ENCODE results near the gene EME1.
A peak's percentile ranks its signal among the peaks of the same experiment; 100 is the strongest.
"Not testable (repeated sequence)": the region's sequence is repeated elsewhere in the genome, so short reads cannot be mapped to it uniquely, and the experiment has no call there.

The EME1 gene

DNA sequence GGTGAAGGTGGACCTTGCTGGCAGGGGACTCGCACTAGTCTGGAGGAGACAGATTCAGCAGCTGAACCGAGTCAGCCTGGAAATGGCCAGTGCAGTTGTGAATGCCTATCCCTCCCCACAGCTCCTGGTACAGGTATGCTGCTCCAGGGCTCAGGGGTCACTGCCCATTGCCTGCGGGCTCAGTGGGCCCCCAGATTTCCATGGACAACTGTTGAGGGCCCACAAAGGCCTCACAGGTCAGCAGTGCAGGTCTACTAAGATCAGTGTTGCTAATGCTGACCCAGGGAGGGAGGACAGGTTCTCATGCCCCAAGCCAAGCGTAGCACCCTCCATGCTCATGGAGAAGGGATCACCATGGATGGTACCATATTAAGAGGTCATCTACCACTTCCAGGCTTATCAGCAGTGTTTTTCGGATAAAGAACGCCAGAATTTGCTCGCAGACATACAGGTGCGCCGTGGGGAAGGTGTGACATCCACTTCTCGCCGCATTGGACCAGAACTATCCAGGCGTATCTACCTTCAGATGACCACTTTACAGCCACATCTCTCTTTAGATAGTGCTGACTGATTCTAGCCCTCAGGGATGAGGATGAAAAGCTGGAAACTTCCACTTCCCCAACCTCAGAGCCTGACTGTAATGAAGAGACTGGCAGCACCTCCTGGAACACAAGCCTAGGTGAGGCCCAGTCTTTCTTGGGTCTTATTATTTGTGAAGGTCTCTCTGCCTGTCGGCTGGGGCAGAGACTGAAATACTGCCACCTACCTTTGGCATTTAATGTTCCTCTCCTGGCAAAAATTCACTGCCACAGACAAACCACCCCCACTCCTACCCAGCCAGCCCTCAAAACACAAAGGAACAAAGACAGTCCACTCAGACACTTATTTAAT lies 7.6 kb downstream of the EME1 start:
- no peak for DNase-seq

DNA sequence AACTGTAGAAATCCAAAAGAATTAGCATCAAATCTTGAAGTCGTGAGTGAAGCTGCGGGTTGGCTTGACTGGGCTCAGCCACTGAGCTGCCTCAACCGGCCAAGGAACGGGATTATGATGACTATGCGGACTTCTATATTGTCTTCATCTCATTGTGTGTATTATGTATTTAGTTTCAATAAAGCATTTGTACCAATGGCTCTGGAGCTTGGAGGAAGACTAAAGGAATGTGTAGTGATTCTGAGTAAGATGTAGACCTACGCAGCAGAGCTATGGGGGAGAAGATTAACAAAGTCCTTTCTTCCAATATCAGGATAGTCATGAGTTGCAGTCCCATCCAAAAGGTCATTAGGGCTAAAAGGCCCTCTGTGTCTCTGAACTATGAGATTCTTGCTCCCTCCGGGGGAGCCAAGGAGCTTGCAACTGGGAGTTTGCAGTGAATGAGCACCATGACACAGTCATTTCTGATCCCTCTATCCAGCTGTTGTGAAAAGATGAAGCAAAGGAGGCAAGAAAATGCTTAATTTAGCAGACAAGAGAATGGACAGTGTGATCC lies 8.3 kb downstream of the EME1 start:
- DNase-seq: no peak
- TF ChIP-seq GATA1 (IDR thresholded peaks at IDR 0.05; ENCODE audit: low read depth, low read length) (no peak), POLR2A (IDR thresholded peaks at IDR 0.05; ENCODE audit: low read length) (no peak)

More for the DNA sequence above, 7.6 kb downstream of the EME1 start:
- peak; percentile 36 for TF ChIP-seq POLR2A (IDR thresholded peaks at IDR 0.05; ENCODE audit: low read length)
- TF ChIP-seq GATA1 (IDR thresholded peaks at IDR 0.05; ENCODE audit: low read depth, low read length): no peak

DNA sequence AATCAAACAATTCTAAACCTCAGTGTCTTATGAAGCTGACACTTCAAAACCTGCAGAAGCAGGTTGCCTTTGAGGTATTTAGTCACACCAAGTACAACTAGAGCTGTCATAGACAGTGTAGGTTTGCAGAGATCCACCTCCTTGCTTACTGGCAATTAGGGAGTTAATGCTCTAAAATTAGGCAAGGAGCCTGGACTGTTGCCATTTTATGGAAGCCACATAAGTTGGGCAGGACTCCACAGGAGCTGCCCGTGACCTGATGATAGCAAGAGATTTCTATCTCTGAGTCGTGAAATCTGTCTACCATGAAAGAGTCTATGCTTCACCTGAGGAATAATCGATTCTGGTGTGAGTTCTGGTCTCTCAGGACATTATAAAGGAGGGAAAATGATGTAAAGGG lies 8.9 kb downstream of the EME1 start:
- TF ChIP-seq GATA1 (IDR thresholded peaks at IDR 0.05; ENCODE audit: low read depth, low read length) (no peak), POLR2A (IDR thresholded peaks at IDR 0.05; ENCODE audit: low read length) (no peak)
- DNase-seq: peak in 1 of 2 experiments; percentile 16

DNA sequence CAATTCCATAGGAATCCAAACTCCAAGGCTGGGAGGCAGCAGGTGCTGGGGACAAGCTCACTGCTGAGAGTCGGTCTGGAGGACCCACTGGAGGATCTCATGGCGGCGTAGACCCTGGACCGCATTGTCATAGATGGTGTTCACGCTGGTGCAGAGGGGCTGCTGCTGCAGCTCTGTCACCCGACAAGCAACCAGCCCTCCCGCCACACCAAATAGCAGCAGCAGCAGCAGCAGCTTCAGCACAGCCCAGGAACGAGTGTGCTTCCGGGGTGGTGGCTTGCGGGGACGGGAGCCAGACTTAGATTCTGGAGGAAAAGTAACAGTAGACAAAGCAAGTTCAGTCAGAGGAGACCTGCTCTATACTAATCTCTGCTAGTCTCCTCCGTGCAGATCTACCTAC lies 9.9 kb downstream of the EME1 start:
- TF ChIP-seq GATA1 (IDR thresholded peaks at IDR 0.05; ENCODE audit: low read depth, low read length) (no peak), POLR2A (IDR thresholded peaks at IDR 0.05; ENCODE audit: low read length) (no peak)
- DNase-seq: no peak

DNA sequence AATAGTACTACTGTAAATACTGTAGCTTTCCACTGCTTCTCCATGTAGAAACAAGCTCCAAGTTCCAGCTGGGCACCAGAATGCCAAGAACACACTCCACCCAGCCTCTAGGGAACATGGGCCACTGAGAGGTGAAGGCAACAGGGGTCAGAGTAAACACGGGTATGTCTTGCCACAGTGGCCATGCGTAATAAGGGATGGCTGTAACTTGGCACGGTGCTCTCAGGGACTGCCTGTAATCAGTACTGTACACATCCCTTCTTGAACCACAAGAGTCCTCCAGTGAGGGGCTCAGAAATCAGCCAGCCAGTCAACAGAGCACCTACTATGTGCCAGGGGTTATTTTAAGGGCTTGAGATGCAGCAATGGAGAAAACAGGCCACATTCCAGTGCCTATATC lies 13.5 kb downstream of the EME1 start:
- no peak for TF ChIP-seq GATA1 (IDR thresholded peaks at IDR 0.05; ENCODE audit: low read depth, low read length)
- TF ChIP-seq POLR2A (IDR thresholded peaks at IDR 0.05; ENCODE audit: low read length): no peak
- no peak for DNase-seq

DNA sequence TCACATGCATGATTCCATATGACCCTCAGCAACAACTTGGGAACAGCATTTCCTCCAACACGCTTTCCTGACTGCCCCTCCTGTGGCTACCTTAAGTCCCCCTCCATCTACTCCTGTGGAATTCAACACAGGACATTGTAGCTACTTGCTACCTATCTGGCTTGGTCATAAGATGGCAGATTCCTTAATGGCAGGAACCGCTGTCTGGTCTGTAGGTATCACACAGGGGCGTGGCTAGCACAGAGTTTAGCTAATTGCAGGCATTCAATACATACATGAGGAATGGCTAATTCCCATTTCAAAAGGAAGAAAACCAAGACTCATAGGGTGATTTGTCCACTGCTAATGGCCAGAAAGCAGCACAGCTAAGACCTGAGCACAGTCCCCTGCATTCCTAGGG lies 15.7 kb downstream of the EME1 start:
- no peak for TF ChIP-seq POLR2A (IDR thresholded peaks at IDR 0.05; ENCODE audit: low read length)
- no peak for TF ChIP-seq GATA1 (IDR thresholded peaks at IDR 0.05; ENCODE audit: low read depth, low read length)

DNA sequence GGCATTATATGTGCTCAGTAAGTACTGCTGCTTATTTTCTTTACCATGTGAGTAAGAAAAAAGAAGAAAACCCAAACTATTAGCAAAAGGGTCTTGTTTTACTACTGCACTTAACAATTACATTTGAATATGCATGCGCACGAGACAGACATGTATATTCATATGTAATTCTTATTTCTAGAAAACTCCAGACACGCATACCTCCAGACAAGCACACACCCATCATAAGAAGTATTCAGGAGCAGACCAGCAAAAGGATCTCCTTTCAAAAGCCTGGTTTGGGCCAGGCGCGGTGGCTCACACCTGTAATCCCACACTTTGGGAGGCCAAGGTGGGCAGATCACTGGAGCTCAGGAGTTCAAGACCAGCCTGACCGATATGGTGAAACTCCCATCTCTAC lies 16.5 kb downstream of the EME1 start:
- DNase-seq: no peak
- TF ChIP-seq GATA1 (IDR thresholded peaks at IDR 0.05; ENCODE audit: low read depth, low read length): no peak
- TF ChIP-seq POLR2A (IDR thresholded peaks at IDR 0.05; ENCODE audit: low read length): no peak

More for the DNA sequence above, 15.7 kb downstream of the EME1 start:
- DNase-seq: no peak

DNA sequence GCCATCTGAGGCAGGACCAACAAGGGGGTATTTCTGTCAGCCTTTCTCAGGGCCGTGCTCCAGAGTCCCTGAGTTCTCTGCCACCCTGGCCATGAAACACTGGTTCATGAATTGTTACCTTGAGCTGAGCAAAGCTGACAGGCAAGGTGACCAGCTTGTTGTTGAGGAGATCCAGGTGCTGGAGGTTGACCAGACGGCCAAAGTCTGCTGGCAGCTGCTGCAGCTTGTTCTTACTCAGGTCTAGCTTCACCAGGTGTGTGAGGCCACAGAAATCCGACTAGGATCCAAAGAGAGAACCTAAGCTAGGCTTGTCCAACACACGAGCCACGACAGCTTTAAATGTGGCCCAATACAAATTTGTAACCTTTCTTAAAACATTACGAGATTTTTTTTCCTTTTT lies 19.6 kb downstream of the EME1 start:
- no peak for DNase-seq
- no peak for TF ChIP-seq POLR2A (IDR thresholded peaks at IDR 0.05; ENCODE audit: low read length)
- no peak for TF ChIP-seq GATA1 (IDR thresholded peaks at IDR 0.05; ENCODE audit: low read depth, low read length)

DNA sequence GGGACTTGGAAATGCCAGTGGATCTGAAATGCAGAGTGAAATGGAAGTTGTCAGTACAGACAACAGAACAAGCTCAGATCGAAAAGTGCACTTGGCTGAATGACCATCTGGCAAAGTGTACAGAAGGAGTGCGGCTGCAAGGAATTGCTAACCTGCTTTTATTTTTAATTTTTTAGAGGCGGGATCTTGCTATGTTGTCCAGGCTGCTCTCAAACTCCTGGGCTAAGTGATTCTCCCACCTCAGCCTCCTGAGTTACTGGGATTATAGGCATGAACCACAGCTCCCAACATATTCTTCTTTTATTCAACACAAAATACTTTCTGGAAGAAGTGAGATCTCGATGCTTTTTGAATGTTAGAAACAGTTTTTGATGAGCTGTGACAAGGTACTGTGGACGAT lies 20.7 kb downstream of the EME1 start:
- TF ChIP-seq GATA1 (IDR thresholded peaks at IDR 0.05; ENCODE audit: low read depth, low read length) (no peak), POLR2A (IDR thresholded peaks at IDR 0.05; ENCODE audit: low read length) (no peak)
- DNase-seq: no peak

DNA sequence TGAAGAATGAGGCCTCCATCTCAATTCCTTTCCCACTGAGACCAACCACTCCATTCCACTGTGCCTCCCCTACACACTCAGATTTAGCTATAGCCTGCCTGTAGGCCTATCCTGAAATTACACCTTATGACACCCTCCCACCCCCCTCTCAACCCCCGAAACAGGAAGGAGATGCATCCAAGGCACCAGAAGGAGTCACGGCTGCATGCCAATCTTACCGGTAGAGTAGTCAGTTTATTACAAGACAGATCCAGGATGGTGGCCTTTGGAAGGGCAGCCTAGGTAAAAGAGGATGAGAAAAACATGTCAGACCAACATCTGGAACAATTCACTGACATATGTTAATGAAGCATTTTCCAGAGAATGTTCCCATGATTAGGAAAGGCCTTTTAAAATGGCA lies 21.7 kb downstream of the EME1 start:
- TF ChIP-seq GATA1 (IDR thresholded peaks at IDR 0.05; ENCODE audit: low read depth, low read length) (no peak), POLR2A (IDR thresholded peaks at IDR 0.05; ENCODE audit: low read length) (no peak)
- no peak for DNase-seq

DNA sequence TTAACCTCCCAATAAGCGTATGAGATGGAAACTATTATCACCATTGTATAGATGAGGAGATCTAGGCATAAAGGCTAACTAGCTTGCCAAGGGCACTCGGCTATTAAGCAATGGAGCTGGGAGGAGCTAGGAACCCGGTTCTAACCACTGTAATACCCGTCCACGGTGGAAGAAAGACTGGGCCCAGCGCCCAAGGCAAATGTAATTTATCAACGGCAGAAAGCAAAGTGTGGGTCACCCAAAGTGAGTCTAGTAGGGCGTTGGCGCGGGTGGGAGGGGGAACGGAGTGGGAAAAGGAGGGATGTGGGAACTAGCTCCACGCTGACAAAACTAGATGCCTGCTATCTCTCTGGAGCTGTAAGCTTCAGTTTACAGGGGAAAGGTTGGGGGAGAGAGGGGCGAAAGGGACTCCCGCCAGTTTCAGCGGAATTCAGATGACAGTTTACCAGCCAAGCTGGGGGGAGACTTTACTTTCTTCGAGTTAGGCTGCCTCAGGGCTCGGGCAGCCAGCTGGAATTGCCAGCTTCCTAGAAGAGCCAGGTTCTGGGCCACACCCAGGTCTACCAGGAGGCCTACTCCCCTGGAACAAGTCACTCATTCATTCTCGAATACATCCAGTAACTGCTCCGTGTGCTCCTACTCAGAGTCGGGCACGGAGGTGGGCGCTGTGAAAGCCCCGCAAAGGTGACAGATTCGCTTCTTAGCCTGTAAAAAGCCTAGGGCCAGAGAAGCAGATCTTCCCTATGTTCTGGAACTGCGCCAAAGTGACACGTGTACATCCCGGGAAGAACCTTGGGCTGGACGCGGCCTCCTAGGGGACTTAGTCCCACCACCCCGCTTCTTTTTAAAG lies 23.5 kb downstream of the EME1 start:
- DNase-seq: peak; percentile 66 to 75
- TF ChIP-seq GATA1 (IDR thresholded peaks at IDR 0.05; ENCODE audit: low read depth, low read length): no peak
- no peak for TF ChIP-seq POLR2A (IDR thresholded peaks at IDR 0.05; ENCODE audit: low read length)

DNA sequence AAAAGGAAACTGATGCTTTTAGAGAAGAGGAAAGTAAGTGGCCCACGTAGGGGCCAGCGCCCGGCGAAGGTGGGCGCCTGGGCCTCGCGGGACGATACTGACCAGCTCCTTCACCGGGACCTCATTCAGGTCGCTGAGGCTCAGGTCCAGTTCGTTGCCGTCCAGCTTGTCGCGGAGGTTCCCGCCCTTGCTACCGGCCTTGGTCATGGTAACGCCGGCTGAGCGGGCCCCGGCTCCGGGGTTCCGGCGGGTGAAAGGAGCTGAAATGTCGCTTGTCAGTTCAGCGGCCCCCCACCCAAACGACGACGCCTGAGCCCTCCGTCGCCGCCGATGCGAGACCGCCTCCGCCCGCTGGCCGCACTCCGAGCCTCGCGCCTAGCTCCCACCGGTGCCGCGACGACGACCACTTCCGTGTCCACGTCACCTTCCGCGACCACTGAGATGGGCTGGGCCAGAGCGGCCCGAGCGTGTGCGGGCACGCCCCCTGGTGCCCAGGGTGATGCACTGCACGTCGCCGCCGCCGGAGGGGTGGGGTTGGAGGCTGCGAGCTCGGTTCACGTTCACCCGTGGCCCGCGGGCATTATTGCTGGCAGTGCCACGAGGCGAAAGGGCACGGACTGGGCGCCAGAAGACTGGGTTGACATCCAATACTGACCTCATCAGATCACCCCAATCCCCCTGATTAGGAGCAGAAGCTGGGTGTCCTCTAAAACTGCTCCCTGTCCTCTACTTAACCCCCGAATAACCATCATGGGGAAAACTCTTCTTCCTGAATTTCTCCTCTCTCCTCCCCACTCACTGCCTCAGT lies 24.3 kb downstream of the EME1 start, which contains the start of gene LRRC59:
Gene LRRC59 (minus strand): TSS at position 413 of the 808 bp plus-strand sequence. CDS start 206 bp downstream, at position 207.
- DNase-seq: peak; percentile 91 to 94
- TF ChIP-seq POLR2A (IDR thresholded peaks at IDR 0.05; ENCODE audit: low read length) (peak; percentile 87), GATA1 (IDR thresholded peaks at IDR 0.05; ENCODE audit: low read depth, low read length) (no peak)

DNA sequence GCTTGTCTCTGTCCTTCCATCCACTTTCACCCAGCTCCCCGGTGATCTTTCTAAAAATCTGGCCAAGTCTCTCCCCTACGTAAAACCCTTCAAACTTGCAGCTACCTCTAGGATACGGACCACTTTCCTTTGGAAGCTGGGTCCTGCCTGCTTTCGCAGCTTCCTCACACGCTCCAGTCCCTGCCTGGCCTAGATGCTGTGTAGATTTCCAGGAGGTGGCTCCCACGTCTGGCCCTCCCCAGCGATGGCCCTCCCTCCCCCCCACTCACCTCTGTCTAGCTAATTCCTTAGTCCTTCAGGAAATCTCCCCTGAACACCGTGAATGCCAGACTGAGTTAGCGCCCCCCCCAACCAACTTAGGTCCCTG lies 24.9 kb downstream of the EME1 start:
- TF ChIP-seq GATA1 (IDR thresholded peaks at IDR 0.05; ENCODE audit: low read depth, low read length) (no peak), POLR2A (IDR thresholded peaks at IDR 0.05; ENCODE audit: low read length) (no peak)
- no peak for DNase-seq

DNA sequence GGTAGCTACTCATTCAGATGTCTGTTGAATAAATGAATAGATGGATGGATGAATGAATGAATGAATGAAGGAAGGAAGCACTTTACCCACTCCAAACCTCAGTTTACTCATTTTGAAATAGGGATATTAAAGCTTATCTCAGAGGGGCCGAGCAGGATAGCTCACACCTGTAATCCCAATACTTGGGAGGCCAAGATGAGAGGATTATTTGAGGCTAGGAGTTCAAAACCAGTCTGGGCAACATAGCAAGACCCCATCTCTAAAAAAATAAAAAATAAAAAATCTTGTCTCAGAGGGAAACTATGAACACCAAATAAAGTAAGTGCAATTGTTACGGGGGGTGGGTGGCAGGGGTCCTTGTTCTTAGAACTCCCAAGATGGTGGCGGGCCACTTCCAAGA lies 25.6 kb downstream of the EME1 start:
- DNase-seq: not testable (repeated sequence)

DNA sequence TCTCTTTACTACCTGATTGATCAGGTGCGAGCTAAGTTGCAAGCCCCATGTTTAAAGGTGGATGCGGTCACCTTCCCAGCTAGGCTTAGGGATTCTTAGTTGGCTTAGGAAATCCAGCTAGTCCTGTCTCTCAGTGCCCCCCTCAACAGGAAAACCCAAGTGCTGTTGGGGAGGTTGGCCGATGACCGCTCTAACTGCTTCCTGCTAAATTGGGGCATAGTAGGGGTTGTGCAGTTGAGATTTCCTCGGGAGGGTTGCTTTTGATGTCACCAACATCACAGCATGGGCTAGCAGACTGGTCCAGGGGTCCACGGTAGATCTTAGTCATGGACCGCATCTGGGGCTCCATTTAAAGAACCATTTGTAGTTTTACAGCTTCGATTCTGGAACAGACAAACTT lies 26.6 kb downstream of the EME1 start:
- DNase-seq: peak; percentile 24 to 32

DNA sequence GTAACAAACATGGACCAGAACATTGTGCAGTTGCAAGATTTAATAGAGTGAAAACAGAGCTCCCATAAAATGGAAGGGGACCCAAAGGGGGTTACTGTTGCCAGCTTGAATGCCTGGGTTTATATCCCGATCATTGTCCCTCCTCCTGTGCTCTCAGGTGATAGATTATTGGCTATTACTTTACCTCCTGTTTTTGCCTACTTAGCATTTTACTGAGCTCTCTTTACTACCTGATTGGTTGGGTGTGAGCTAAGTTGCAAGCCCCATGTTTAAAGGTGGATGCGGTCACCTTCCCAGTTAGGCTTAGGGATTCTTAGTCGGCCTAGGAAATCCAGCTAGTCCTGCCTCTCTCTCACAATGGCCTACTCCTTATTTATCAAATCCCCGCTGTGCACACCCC lies 32.3 kb downstream of the EME1 start:
- not testable (repeated sequence) for DNase-seq

All from erythroblast (primary cell).